Liver (tissue), 9 donors: ENCODE results near the gene HARS1. TPM values are rescaled to one million over a fixed set of nuclear protein-coding genes. Genes with fewer than 3 reads are reported as not detected.

Source experiments
- DNase-seq: peaks from one replicate; pipeline ENCODE4 v3.0.0-alpha.2; 2017; ENCODE audit warnings: low spot score
- H3K27ac ChIP-seq, 2 donors: one replicate each; pipeline ENCODE4 v1.7.0; 2013; ENCODE audit warnings: inconsistent platforms in 2 of 2, low read length in 2 of 2, control low read depth in 1 of 2, low read depth in 1 of 2, mild to moderate bottlenecking in 1 of 2
- H3K27me3 ChIP-seq, 4 donors: one replicate each; pipeline versions ENCODE4 v1.6.1 to v1.7.0; 2013; ENCODE audit warnings: low read length in 3 of 4, inconsistent platforms in 1 of 4, mild to moderate bottlenecking in 1 of 4, moderate library complexity in 1 of 4; ENCODE audit not compliant: control insufficient read depth in 4 of 4, insufficient read depth in 4 of 4
- H3K36me3 ChIP-seq, 4 donors: one replicate each; pipeline versions ENCODE4 v1.6.1 to v1.7.0; 2013; ENCODE audit warnings: low read length in 3 of 4, mild to moderate bottlenecking in 3 of 4, low read depth in 1 of 4, moderate library complexity in 1 of 4; ENCODE audit not compliant: control insufficient read depth in 4 of 4, insufficient read depth in 3 of 4
- H3K4me1 ChIP-seq, 4 donors: one replicate each; pipeline versions ENCODE4 v1.6.1 to v1.7.0; 2013; ENCODE audit warnings: low read length in 3 of 4, mild to moderate bottlenecking in 3 of 4, moderate library complexity in 1 of 4; ENCODE audit not compliant: control insufficient read depth in 4 of 4, insufficient read depth in 4 of 4
- H3K4me3 ChIP-seq, 3 donors: one replicate each; pipeline versions ENCODE4 v1.6.1 to v1.7.0; 2013; ENCODE audit warnings: low read length in 3 of 3, control low read depth in 1 of 3, low read depth in 1 of 3, mild to moderate bottlenecking in 1 of 3
- H3K9ac ChIP-seq, 2 donors: one replicate each; pipeline ENCODE4 v1.7.0; 2013; ENCODE audit warnings: low read length in 2 of 2, mild to moderate bottlenecking in 2 of 2, moderate library complexity in 2 of 2, control low read depth in 1 of 2, low read depth in 1 of 2
- H3K9me3 ChIP-seq, 4 donors: one replicate each; pipeline versions ENCODE4 v1.6.1 to v1.7.0; 2013; ENCODE audit warnings: low read length in 3 of 4; ENCODE audit not compliant: control insufficient read depth in 4 of 4
- EGR1 ChIP-seq, 2 donors: IDR thresholded peaks; 2 replicates each; pipeline ENCODE4 v1.6.1; 2016 to 2018; ENCODE audit warnings: antibody characterized with exemption in 2 of 2, low read depth in 2 of 2
- FOXA1 ChIP-seq: IDR thresholded peaks from 2 replicates; pipeline ENCODE4 v1.6.1; 2016; ENCODE audit warnings: antibody characterized with exemption
- FOXA2 ChIP-seq: IDR thresholded peaks from 2 replicates; pipeline ENCODE4 v1.6.1; 2016; ENCODE audit warnings: antibody characterized with exemption
- GABPA ChIP-seq, 2 donors: IDR thresholded peaks in 1 of 2; conservative IDR thresholded peaks in 1 of 2; 2 replicates each; pipeline ENCODE4 v1.6.1; 2016; ENCODE audit warnings: antibody characterized with exemption in 2 of 2, mild to moderate bottlenecking in 1 of 2, moderate library complexity in 1 of 2
- HNF4A ChIP-seq, 2 donors: conservative IDR thresholded peaks; 2 replicates each; pipeline ENCODE4 v1.6.1; 2016; ENCODE audit warnings: antibody characterized with exemption in 2 of 2, mild to moderate bottlenecking in 2 of 2
- HNF4G ChIP-seq: IDR thresholded peaks from 2 replicates; pipeline ENCODE4 v1.6.1; 2016; ENCODE audit warnings: antibody characterized with exemption
- JUND ChIP-seq, 2 donors: IDR thresholded peaks; 2 replicates each; pipeline ENCODE4 v1.6.1; 2016; ENCODE audit warnings: antibody characterized with exemption in 2 of 2
- MAX ChIP-seq: IDR thresholded peaks from 2 replicates; pipeline ENCODE4 v1.6.1; 2016; ENCODE audit warnings: antibody characterized with exemption
- NR2F2 ChIP-seq: IDR thresholded peaks from 2 replicates; pipeline ENCODE4 v1.6.1; 2016; ENCODE audit warnings: antibody characterized with exemption
- RAD21 ChIP-seq, 2 donors: IDR thresholded peaks; 2 replicates each; pipeline ENCODE4 v1.6.1; 2016; ENCODE audit warnings: antibody characterized with exemption in 2 of 2, mild to moderate bottlenecking in 2 of 2
- RXRA ChIP-seq, 2 donors: IDR thresholded peaks; 2 replicates each; pipeline ENCODE4 v1.6.1; 2017 to 2018; ENCODE audit warnings: antibody characterized with exemption in 2 of 2, mild to moderate bottlenecking in 1 of 2
- SP1 ChIP-seq: IDR thresholded peaks from 2 replicates; pipeline ENCODE4 v1.6.1; 2018; ENCODE audit warnings: antibody characterized with exemption, mild to moderate bottlenecking
- TAF1 ChIP-seq: conservative IDR thresholded peaks from 2 replicates; pipeline ENCODE4 v1.6.1; 2016; ENCODE audit warnings: antibody characterized with exemption, mild to moderate bottlenecking
- YY1 ChIP-seq: IDR thresholded peaks from 2 replicates; pipeline ENCODE4 v1.6.1; 2016; ENCODE audit warnings: antibody characterized with exemption, mild to moderate bottlenecking
- ZBTB33 ChIP-seq: IDR thresholded peaks from 2 replicates; pipeline ENCODE4 v1.6.1; 2016; ENCODE audit warnings: antibody characterized with exemption
- WGBS: extraction: QIAGEN DNeasy Blood & Tissue Kit; methylation state at CpG from one replicate; pipeline ENCODE4 v1.1.7; 2013; 5-methylcytosine and 5-hydroxymethylcytosine counted together
- polyA plus RNA-seq, 2 donors: library from polyadenylated mRNA; stranded (reverse) in 1 of 2; unstranded in 1 of 2; fragments of 200-250 nt in 1 of 2; fragments of >200 nt in 1 of 2; fragmentation: Nextera tagmentation in 1 of 2; extraction: Ambion mirVana in 1 of 2; gene quantifications; one replicate each; pipeline versions ENCODE4 v1.2.1 to v1.2.3, GENCODE V29; 2013 to 2015
- total RNA-seq, 2 donors: library from RNA; depleted of rRNA; stranded (reverse); fragments of >200 nt; gene quantifications; one replicate each; pipeline ENCODE4 v1.2.3, GENCODE V29; 2014
- TF ChIP-seq, protein P1 (sequence below): IDR thresholded peaks from 2 replicates; pipeline ENCODE4 v1.6.1; 2016; ENCODE audit warnings: antibody characterized with exemption
- TF ChIP-seq, protein P2 (sequence below): fragments of 150-350 bp; IDR thresholded peaks from 2 replicates; pipeline ENCODE4 v1.5.1; 2017; ENCODE audit warnings: improper control_type of control experiment, low read depth, low read length; ENCODE audit not compliant: missing input control
- TF ChIP-seq, protein P3 (sequence below): IDR thresholded peaks from 2 replicates; pipeline ENCODE4 v1.6.1; 2016; ENCODE audit warnings: antibody characterized with exemption, mild to moderate bottlenecking
- donor health status: healthy.
- donor health status: healthy.
- donor health status: healthy.
- donor health status: healthy.
- donor health status: healthy.

HARS1 gene
- total and polyA plus RNA-seq, 4 donors = 31.2 to 57.1 (median 37.3) TPM

DNA sequence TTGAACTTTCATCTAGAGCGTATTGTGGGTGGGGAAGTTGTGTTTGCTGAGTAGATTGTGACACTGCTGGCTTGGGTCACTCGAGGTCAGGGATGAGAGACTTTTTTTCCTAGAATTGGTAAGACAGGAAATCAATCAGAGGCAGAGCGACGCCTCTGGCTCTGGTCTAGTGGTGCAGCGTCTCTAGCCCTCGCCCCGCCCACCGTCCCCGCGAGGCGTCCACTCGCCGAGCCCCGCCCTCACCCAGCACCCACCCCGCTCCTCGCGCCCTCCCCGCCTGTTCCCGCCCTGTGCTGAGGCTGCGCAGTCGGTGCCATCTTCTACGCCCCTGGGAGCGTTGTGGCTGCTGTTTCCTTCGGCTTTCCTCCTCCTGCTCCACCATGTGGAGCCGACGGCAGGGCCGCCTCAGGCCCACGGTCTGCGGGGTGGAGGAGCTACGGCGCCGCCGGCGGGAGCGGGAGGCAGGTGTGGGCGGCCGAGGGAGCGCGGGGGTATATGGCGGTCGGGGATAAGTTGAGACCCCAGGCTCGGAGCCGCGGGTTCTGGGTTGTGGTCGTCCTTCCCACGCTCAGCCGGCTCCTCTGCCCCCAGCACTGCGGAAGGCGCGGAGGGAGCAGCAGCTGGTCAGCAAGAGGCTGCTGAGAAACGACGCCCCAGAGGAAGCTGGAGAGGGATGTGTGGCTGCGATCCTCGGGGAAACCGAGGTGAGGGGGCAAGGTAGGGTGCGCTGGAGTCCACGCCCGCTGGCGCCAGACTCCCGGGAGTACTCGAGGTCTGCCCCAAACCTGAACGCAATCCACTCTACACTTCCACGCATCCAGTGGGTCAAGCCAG, 51.8 kb downstream of the HARS1 start, which contains the start of gene TMCO6:
TSS of gene TMCO6 (plus strand) at position 304 of the 834 bp plus-strand sequence. CDS start at position 381, 77 bp downstream.
- H3K4me1 ChIP-seq = peaks cover 0 to 38% (median 24%) of the 10 kb centered on the region in 4 donors
- peak; percentile 97 for DNase-seq

More for the DNA sequence above, 51.8 kb downstream of the HARS1 start, which contains the start of gene TMCO6:
- TF ChIP-seq EGR1 (IDR thresholded peaks at IDR 0.05; ENCODE audit: low read depth in 2 of 2) (peak in 1 of 2 donors; percentile 93), FOXA1 (no peak), HNF4A (conservative IDR thresholded peaks at IDR 0.05) (peak; percentile 77 to 82), MAX (peak; percentile 94), NR2F2 (peak; percentile 93), JUND (IDR thresholded peaks at IDR 0.05) (peak; percentile 76 to 93), RXRA (IDR thresholded peaks at IDR 0.05) (peak; percentile 98 to 99), TAF1 (peak; percentile 29), YY1 (peak; percentile 56), GABPA (IDR thresholded peaks at IDR 0.05 in 1 of 2, conservative IDR thresholded peaks at IDR 0.05 in 1 of 2) (peak; percentile 42 to 78), HNF4G (peak; percentile 16), FOXA2 (peak; percentile 62), SP1 (peak; percentile 98), RAD21 (IDR thresholded peaks at IDR 0.05) (peak; percentile 75 to 77), ZBTB33 (peak; percentile 88)
- TF ChIP-seq, protein P1, sequence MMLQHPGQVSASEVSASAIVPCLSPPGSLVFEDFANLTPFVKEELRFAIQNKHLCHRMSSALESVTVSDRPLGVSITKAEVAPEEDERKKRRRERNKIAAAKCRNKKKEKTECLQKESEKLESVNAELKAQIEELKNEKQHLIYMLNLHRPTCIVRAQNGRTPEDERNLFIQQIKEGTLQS = peak; percentile 73
- TF ChIP-seq, protein P2, sequence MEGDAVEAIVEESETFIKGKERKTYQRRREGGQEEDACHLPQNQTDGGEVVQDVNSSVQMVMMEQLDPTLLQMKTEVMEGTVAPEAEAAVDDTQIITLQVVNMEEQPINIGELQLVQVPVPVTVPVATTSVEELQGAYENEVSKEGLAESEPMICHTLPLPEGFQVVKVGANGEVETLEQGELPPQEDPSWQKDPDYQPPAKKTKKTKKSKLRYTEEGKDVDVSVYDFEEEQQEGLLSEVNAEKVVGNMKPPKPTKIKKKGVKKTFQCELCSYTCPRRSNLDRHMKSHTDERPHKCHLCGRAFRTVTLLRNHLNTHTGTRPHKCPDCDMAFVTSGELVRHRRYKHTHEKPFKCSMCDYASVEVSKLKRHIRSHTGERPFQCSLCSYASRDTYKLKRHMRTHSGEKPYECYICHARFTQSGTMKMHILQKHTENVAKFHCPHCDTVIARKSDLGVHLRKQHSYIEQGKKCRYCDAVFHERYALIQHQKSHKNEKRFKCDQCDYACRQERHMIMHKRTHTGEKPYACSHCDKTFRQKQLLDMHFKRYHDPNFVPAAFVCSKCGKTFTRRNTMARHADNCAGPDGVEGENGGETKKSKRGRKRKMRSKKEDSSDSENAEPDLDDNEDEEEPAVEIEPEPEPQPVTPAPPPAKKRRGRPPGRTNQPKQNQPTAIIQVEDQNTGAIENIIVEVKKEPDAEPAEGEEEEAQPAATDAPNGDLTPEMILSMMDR = peak; percentile 67
- TF ChIP-seq, protein P3, sequence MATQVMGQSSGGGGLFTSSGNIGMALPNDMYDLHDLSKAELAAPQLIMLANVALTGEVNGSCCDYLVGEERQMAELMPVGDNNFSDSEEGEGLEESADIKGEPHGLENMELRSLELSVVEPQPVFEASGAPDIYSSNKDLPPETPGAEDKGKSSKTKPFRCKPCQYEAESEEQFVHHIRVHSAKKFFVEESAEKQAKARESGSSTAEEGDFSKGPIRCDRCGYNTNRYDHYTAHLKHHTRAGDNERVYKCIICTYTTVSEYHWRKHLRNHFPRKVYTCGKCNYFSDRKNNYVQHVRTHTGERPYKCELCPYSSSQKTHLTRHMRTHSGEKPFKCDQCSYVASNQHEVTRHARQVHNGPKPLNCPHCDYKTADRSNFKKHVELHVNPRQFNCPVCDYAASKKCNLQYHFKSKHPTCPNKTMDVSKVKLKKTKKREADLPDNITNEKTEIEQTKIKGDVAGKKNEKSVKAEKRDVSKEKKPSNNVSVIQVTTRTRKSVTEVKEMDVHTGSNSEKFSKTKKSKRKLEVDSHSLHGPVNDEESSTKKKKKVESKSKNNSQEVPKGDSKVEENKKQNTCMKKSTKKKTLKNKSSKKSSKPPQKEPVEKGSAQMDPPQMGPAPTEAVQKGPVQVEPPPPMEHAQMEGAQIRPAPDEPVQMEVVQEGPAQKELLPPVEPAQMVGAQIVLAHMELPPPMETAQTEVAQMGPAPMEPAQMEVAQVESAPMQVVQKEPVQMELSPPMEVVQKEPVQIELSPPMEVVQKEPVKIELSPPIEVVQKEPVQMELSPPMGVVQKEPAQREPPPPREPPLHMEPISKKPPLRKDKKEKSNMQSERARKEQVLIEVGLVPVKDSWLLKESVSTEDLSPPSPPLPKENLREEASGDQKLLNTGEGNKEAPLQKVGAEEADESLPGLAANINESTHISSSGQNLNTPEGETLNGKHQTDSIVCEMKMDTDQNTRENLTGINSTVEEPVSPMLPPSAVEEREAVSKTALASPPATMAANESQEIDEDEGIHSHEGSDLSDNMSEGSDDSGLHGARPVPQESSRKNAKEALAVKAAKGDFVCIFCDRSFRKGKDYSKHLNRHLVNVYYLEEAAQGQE = peak; percentile 65
- Histone ChIP-seq H3K9ac (peak within 1 kb of the TSS; percentile 64 to 70), H3K9me3 (no peaks in the 10 kb centered on the region), H3K4me3 (peak within 1 kb of the TSS; percentile 70 to 85 (median 71)), H3K27me3 (no peaks in the 10 kb centered on the region), H3K27ac (peak within 1 kb of the TSS; percentile 81 to 82), H3K36me3 (peaks cover 0 to 12% (median 8%) of the 10 kb centered on the region in 4 donors)
- WGBS = under 1% methylated on average over 63 of the region's 63 CpGs
